ENCODE data around the gene NKIRAS2.

Gene NKIRAS2

DNA sequence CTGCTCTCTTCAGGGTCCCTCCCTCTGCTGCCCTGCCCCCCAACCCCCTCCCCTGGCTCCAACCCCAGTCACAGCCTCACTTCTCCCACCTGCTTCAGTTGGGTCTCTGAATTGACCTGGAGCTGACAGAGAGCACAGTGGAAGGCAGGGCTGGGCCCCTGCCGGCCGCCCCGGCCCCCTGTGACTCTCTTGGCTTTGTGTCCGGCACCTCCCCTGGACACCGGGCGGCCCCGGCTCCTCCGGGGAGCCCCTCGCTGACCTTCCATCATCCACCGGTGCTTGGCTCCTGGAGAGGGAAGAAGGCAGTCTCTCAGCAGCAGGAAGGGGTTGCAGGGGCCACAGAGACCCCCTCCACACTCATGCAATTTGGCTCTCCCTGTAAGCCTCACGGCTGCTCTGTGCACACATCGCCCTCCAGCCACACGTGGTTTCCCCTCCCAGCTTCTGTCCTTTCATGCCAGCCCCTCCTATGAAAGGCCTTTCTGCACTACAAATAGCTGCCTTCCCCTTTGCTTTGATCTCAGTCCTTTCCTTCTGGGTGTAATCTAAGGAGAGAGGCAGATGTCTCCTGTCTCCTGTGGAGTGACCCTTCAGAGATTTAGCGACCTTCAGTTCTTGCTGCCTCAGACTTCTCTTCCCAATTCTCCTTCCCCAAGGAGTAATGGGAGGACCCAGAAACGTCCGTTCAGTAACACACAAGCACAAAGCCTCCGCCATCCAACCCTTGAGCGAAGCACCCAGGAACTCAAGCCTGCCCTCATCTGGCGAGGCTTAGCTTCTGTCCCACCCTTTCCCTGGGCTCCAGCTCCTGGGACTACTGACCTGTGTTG, 8.3 kb downstream of the NKIRAS2 start:
- no peak for DNase-seq

GRCh38 chr17:42028791-42029127, 8.9 kb downstream of the NKIRAS2 start:
- no peak for DNase-seq

GRCh38 chr17:42031584-42031983, 11.7 kb downstream of the NKIRAS2 start:
- no peak for DNase-seq

DNA sequence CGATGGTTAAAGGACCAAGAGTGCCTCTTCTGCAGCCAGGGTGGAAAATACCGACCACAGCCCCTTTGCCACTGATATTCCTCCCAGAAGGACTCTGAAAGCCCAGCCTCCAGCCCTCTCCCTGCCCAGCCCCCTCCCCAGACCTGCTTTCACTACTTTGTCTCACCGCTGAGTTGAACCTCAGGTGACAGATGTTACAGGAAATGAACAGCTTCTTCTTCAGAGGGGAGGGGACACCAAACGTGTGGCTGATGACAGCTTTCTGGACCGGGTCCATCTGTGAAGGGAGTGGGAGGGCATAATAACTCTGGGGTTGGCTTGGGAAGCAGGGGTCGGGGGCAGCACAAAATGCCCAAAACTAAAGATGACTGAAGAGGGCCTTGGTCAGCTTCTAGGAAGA, 14.2 kb downstream of the NKIRAS2 start:
- DNase-seq = no peak

GRCh38 chr17:42038221-42038973, 18.5 kb downstream of the NKIRAS2 start:
- DNase-seq = no peak

DNA sequence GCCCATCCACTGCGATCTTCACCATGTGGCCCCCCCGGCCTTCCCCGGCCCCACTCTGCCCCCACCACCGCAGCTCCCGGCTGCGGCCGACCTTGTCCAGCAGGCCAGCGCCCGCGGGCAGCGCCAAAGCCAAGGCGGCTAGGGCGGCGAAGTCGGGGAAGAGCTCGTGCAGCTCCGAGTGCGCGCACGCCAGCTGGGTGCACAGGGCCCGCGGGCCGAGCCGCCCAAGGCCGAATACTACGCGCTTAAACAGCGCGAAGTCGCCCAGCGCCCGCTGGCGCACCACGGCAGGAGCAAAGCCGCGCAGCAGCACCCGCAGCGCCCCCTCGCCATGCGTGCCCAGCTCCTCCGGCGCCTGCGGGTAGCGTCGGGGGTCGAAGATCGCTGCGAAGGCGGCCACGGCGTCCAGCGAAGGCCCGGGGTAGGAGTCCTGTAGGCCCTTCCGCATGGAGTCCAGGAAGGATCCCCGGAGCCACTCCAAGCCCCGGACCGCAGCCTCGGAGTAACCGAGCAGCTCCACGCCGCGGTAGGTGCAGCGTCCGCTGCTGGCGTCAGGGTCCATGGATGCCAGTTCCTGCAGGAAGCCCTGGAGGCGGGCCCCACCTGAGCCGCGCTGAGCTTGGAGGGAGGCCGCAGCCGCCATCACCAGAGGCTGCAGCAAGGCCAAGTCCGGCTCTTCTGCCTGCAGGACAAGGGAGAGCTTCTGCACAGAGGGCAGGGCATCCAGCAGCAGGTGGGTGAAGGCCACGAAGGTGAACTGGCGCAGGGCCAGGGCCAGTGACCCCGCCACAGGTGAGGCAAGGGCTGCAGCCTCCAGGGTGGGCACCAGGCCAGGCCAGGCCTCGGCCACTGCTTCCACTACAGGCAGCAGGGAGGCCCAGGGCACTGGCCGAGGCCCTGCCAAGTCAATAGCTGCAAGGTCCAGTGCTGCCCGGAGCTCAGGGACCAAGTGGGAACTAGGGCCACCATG, 20.2 kb downstream of the NKIRAS2 start:
- DNase-seq = no peak

GRCh38 chr17:42040818-42041217, 20.9 kb downstream of the NKIRAS2 start:
- DNase-seq = no peak

DNA sequence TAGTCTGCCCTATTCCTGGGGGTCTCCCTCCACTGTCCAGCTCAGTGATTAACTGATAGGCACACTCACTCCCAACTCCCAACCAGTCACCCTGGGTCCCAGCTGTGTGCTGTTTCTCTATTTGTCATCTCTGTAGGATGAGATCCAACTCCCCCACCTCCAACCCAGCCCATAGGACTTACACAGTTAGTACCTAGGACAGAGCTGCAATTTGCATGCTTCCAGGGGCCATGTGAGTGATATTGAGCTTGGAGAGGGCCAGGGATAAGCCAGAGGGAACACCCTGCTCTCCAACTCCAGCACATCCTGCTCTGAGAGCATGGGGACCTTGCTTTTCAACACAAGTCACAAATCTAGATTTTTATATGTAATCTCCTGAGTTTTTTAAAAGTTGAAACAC, 21.7 kb downstream of the NKIRAS2 start:
- DNase-seq = no peak

GRCh38 chr17:42042598-42043319, 22.9 kb downstream of the NKIRAS2 start:
- DNase-seq = no peak

GRCh38 chr17:42045719-42046118, 25.8 kb downstream of the NKIRAS2 start:
- DNase-seq = no peak

DNA sequence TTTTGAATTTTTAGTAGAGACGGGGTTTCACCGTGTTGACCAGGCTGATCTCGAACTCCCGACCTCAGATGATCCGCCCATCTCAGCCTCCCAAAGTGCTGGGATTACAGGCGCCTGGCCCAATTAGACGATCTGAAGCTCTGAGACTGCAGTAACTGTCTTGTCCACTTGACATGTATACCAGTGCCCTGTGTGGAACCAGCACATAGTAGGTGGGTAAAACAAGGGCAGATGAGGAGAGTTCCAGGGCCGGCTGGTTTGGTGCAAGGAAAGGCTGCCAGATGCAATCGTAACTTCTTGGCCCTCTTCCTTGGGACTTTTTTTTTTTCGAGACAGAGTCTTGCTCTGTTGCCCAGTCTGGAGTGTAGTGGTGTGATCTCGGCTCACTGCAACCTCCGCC, 27.5 kb downstream of the NKIRAS2 start:
- DNase-seq = no peak

DNA sequence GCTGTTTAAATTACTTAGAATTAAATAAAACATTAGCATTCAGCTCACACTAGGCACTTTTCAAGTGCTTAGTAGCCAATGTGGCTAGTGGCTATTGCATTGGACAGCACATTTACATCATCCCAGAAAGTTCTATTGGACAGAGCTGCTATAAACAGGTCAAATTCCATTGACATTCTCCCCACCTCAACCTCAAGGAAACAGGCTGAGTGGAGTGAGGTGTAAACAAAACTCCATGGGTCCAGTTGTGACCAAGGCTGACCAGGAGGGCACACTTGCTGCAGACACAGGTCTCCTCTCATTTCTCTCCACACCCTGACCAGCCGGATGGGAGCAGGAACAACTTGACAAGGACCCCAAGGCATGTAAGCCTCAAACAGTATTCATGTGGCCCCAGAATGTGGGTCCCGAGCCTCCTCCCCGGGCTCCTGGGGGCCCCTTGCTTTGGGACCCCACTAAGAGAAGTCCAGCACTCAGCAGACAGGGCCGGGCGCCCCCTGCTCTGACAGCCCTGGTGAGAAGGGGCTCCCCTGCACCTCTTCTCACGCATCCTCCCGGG, 30.0 kb downstream of the NKIRAS2 start:
- DNase-seq = no peak

- DNase-seq = peak; percentile 71
Observed at GRCh38 chr17:42050393-42051012, 30.6 kb downstream of the NKIRAS2 start, which contains the start of gene C17orf113. TSS of gene C17orf113 (minus strand) at chr17:42050601. CDS start at chr17:42043376, 7,225 bp downstream.

DNA sequence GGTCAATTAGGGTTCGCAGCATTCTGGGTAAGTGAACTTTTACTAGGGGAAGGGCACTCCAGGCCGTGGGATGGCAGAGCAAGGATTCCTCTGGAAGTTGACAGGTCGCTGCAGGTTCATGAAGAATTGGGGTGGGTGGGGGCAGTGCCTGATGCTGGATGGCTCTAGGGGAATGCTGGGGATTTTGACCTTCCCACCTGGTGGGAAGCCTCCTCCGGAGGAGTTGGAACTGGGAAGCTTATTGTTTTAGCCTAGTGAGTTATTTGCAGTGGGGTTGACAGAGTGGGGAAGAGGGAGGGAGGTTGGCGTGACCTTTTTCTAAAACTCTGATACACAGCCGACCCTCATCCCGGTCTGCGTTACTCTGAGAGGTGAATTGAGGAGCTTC, 31.1 kb downstream of the NKIRAS2 start:
- no peak for DNase-seq

GRCh38 chr17:42051645-42052044, 31.8 kb downstream of the NKIRAS2 start:
- no peak for DNase-seq

GRCh38 chr17:42052346-42052877, 32.5 kb downstream of the NKIRAS2 start:
- DNase-seq = no peak

DNA sequence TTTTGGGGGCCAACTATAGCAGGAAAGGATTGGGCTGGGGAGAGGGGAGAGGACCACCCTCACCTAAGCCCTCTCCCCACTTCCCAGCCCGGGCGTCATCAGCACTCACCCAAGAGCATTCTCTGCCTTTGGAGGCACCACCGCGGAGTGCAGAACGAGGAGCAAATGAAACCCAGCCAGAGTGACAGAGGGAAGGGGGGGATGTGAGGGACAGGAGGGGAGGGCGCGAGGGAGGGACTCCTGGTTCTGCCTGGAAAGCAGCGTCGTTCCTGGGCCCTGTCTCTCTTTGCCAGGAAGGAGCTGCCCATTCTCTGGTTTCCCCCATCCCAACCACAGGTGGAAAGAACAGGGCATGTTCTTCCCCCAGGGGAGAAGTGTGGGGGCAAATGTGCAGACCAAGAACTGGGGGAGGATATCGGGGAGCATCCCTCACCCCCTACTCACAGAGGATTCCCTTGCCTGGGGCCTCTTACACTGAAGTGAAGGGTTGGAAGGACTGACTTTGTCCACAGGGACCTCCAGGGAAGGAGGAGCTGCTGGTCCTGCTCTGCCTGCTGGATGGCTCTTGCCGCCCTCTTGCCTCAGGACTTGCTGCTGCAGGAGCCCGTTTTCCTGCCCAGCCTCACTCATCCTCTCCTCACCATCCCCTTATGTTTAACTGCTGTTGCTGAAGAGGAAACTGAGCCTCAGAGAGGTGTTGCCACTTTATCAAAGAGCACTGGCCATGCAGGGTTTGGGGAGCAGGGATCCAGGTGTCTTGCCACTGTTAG, 34.0 kb downstream of the NKIRAS2 start:
- DNase-seq = no peak

GRCh38 chr17:42055027-42055426, 35.1 kb downstream of the NKIRAS2 start:
- no peak for DNase-seq

GRCh38 chr17:42055496-42055895, 35.6 kb downstream of the NKIRAS2 start:
- no peak for DNase-seq

- DNase-seq = no peak
Observed at GRCh38 chr17:42056635-42057034, 36.7 kb downstream of the NKIRAS2 start.
